ENCODE measurements around the gene CDH4.

The CDH4 gene

GRCh38 chr20:61766921-61767610 lies 515.0 kb downstream of the CDH4 start:
- Histone ChIP-seq H3K36me3 (ENCODE audit: control insufficient read depth in 2 of 2, insufficient read depth in 1 of 2, low read length in 2 of 2) (no peaks in the 10 kb centered on the region), H3K9me3 (ENCODE audit: control insufficient read depth, insufficient read depth, low read depth, low read length) (no peaks in the 10 kb centered on the region), H3K27ac (ENCODE audit: extremely low read depth, low read depth, low read length) (no peak overlapping the region), H3K4me1 (ENCODE audit: control insufficient read depth, insufficient read depth, low read length) (no peaks in the 10 kb centered on the region), H3K4me3 (ENCODE audit: low read depth, low read length) (no peak overlapping the region)
- CTCF ChIA-PET: interaction anchor here (0.8 kb wide), 1 partner anchor 256 kb away, joined by 3 read pairs; no protein-coding TSS in a partner anchor
- POLR2A ChIA-PET: no interaction called here
- TF ChIP-seq ZNF280C (tag by site-specific recombination; IDR thresholded peaks at IDR 0.05): no peak
- TF ChIP-seq SETDB1 (IDR thresholded peaks at IDR 0.05; ENCODE audit: insufficient read length, low read length): no peak
- TF ChIP-seq ZNF2 (tag by site-specific recombination; IDR thresholded peaks at IDR 0.05): no peak
- no peak for TF ChIP-seq YY2 (tag by site-specific recombination; IDR thresholded peaks at IDR 0.05)
- TF ChIP-seq ZFHX2 (tag by site-specific recombination; conservative IDR thresholded peaks at IDR 0.05): no peak
- TF ChIP-seq KLF10 (tag by site-specific recombination; IDR thresholded peaks at IDR 0.05): no peak
- TF ChIP-seq ZNF24 (tag by site-specific recombination; IDR thresholded peaks at IDR 0.05): no peak
- no peak for TF ChIP-seq ZXDB (tag by site-specific recombination; IDR thresholded peaks at IDR 0.05)
- TF ChIP-seq ZNF19 (tag by site-specific recombination; IDR thresholded peaks at IDR 0.05; ENCODE audit: low read depth): no peak
- no peak for TF ChIP-seq ZNF76 (tag by site-specific recombination; IDR thresholded peaks at IDR 0.05; ENCODE audit: borderline replicate concordance, low read depth)
- TF ChIP-seq ATF2 (tag by site-specific recombination; IDR thresholded peaks at IDR 0.05; ENCODE audit: low read depth): no peak
- no peak for TF ChIP-seq ZNF549 (tag by site-specific recombination; IDR thresholded peaks at IDR 0.05)
- TF ChIP-seq ZBTB8A (tag by site-specific recombination; IDR thresholded peaks at IDR 0.05): no peak

DNA sequence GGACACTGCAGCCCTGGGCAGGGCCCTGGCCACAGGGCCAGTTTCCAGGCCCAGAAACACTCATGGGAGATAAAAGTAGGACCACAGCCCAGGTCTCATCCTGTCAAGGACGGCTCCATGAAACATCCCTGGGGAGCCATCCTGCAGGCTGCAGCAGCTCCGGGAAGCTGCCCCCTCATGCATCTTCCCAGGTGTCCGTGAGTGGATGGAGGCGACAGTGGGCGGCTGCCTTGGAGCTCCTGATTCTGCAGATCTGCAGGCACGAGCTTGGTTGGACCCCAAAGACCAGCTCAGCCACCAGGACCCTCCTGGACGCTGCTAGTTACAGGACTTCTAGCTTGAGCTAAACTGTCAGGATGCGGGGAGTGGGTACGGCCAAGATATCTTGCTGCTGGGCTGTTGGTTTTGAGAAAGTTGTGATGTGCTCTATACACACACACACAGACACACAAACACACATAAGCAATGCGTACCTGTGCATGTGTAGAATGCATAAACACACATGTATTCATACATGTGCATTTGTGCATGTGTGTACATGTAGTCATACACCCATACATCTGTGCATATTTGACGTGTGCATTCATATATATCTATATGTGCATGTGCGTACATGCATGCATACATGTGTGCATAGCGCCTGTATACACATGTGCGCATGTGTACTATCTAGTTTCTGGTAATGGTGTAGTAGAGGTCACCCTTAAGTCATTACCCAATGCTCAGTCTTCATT lies 515.9 kb downstream of the CDH4 start:
- ChIA-PET CTCF (no interaction called here), POLR2A (no interaction called here)
- Histone ChIP-seq H3K27ac (ENCODE audit: extremely low read depth, low read depth, low read length) (no peak overlapping the region), H3K4me1 (ENCODE audit: control insufficient read depth, insufficient read depth, low read length) (no peaks in the 10 kb centered on the region), H3K9me3 (ENCODE audit: control insufficient read depth, insufficient read depth, low read depth, low read length) (no peaks in the 10 kb centered on the region), H3K36me3 (ENCODE audit: control insufficient read depth in 2 of 2, insufficient read depth in 1 of 2, low read length in 2 of 2) (no peaks in the 10 kb centered on the region), H3K4me3 (ENCODE audit: low read depth, low read length) (no peak overlapping the region)
- TF ChIP-seq ZNF843 (tag by site-specific recombination; IDR thresholded peaks at IDR 0.05) (no peak), HOXD13 (CRISPR knock-in tag; IDR thresholded peaks at IDR 0.05; ENCODE audit: borderline replicate concordance) (no peak), ZNF830 (tag by site-specific recombination; IDR thresholded peaks at IDR 0.05; ENCODE audit: low read depth) (no peak), ZNF776 (tag by site-specific recombination; IDR thresholded peaks at IDR 0.05; ENCODE audit: borderline replicate concordance) (no peak), ZNF571 (tag by site-specific recombination; IDR thresholded peaks at IDR 0.05) (no peak), ZNF133 (tag by site-specific recombination; IDR thresholded peaks at IDR 0.05) (no peak), ZNF580 (tag by site-specific recombination; IDR thresholded peaks at IDR 0.05) (no peak), FEZF1 (tag by site-specific recombination; IDR thresholded peaks at IDR 0.05) (no peak), SETDB1 (IDR thresholded peaks at IDR 0.05; ENCODE audit: insufficient read length, low read length) (no peak), HOXC10 (CRISPR knock-in tag; IDR thresholded peaks at IDR 0.05) (no peak), ZSCAN16 (tag by site-specific recombination; IDR thresholded peaks at IDR 0.05) (no peak), SP3 (tag by site-specific recombination; IDR thresholded peaks at IDR 0.05) (no peak)
- TF ChIP-seq, protein P1, sequence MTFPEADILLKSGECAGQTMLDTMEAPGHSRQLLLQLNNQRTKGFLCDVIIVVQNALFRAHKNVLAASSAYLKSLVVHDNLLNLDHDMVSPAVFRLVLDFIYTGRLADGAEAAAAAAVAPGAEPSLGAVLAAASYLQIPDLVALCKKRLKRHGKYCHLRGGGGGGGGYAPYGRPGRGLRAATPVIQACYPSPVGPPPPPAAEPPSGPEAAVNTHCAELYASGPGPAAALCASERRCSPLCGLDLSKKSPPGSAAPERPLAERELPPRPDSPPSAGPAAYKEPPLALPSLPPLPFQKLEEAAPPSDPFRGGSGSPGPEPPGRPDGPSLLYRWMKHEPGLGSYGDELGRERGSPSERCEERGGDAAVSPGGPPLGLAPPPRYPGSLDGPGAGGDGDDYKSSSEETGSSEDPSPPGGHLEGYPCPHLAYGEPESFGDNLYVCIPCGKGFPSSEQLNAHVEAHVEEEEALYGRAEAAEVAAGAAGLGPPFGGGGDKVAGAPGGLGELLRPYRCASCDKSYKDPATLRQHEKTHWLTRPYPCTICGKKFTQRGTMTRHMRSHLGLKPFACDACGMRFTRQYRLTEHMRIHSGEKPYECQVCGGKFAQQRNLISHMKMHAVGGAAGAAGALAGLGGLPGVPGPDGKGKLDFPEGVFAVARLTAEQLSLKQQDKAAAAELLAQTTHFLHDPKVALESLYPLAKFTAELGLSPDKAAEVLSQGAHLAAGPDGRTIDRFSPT (tag by site-specific recombination; IDR thresholded peaks at IDR 0.05): no peak
- TF ChIP-seq, protein P2, sequence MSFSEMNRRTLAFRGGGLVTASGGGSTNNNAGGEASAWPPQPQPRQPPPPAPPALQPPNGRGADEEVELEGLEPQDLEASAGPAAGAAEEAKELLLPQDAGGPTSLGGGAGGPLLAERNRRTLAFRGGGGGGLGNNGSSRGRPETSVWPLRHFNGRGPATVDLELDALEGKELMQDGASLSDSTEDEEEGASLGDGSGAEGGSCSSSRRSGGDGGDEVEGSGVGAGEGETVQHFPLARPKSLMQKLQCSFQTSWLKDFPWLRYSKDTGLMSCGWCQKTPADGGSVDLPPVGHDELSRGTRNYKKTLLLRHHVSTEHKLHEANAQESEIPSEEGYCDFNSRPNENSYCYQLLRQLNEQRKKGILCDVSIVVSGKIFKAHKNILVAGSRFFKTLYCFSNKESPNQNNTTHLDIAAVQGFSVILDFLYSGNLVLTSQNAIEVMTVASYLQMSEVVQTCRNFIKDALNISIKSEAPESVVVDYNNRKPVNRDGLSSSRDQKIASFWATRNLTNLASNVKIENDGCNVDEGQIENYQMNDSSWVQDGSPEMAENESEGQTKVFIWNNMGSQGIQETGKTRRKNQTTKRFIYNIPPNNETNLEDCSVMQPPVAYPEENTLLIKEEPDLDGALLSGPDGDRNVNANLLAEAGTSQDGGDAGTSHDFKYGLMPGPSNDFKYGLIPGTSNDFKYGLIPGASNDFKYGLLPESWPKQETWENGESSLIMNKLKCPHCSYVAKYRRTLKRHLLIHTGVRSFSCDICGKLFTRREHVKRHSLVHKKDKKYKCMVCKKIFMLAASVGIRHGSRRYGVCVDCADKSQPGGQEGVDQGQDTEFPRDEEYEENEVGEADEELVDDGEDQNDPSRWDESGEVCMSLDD (tag by site-specific recombination; IDR thresholded peaks at IDR 0.05): no peak
